GM19467 (cell line): ENCODE data around the gene OR2J3.
"Not testable (repeated sequence)": the region's sequence is repeated elsewhere in the genome, so short reads cannot be mapped to it uniquely, and the experiment has no call there.

Experiments used
- ATAC-seq: cut with Tn5 transposase; IDR thresholded peaks from one replicate; pipeline ENCODE4 v1.9.1; 2021; ENCODE audit warnings: mild to moderate bottlenecking, moderate library complexity; ENCODE audit not compliant: unreplicated experiment

The OR2J3 gene

DNA sequence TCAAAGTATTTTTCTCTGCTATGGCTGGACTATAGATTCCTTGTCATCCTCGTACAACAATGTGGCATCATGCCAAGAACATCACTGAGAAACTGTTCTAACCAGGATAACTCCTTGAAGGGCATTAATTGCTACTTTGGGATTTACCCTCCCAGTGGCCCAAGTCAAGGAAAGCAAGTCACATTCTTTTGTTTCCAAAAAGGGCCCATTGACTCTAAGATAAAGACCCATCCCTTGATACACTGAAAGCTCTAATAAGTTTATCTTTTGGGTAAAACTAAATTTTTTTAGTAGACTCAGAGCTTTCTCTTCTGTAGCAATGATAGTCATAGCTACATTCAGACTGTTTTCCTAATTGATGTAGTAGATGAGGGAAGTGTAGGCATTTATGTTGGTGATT is at the start of gene OR2J3:
Gene OR2J3, plus strand, starts transcription at position 301 of the 400 bp plus-strand sequence. CDS start 3,833 bp downstream, outside the sequence.
- ATAC-seq: no peak

DNA sequence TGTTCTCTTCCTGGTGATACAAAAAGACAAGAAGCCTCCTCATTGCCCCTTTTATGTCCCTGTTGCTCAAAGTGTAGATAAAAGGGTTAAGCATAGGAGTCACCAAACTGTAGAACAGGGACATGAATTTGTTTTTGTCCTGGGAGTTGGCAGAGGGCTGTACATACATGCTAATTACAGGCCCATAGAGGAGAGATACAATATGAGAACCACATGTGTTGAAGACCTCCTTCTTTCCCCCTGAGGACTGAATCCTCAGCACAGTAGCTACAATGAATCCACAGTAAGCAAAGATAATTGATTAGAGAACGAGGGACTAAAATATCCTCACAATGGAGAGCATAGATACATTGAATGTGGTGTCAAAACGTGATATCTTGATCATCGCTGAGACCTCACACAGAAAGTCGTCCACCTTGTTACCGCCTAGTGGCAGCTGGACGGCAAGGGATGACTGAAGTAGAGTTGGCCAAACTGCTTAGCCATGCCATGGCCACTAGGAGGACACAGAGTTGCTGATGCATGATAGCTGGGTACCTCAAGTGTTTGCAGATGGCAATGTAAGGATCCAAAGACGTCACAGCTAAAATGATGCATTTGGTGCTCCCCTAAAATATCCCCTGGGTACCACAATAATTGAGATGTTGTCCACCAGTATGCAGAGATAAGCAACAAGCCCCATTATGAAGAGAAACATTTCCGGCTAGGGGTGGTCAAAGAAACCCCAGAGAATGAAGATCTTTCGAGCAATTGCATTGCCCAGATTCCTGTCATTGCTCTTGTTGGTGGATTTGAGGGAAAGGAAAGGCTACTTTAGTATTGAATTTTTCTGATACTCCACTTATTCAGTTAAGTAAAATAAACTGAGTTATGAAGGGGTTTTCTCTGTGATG is 35.8 kb upstream of the OR2J3 start:
- peak; percentile 67 for ATAC-seq

DNA sequence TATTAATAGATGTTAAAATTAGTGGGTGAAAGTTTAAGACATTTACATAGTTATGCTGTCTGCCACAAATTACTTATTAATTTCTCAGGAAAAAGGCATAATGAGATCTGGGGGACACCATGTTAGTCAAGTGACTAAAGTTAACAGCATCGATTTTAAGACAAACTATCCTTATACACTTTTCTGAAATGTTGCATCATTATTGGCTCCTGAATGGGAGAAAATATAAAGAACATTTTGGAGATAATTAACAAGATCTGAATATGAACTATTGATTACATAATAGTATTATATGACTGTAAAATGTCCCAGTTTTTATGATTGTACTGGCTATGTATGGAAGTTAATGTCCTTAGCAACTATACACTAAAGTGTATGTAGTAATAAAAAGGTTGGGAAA is 28.7 kb upstream of the OR2J3 start:
- ATAC-seq: no peak

DNA sequence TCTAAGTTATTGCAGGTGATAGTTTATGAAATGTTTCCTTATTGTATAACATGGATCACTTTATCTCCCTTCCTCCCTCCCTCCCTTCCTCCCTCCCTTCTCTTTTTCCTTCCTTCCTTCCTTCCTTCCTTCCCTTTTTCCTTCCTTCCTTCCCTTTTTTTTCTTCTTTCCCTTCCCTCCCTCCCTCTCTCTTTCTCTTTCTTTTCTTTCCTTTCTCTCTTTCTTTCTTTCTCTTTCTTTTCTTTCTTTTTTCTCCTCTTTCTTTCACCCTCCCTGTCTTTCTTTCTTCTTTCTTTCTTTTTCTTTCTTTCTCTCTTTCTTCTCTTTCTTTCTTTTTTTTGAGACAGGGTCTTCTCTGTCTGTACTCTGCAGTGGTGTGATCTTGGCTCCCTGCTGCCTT is 26.5 kb upstream of the OR2J3 start:
- ATAC-seq: no peak

DNA sequence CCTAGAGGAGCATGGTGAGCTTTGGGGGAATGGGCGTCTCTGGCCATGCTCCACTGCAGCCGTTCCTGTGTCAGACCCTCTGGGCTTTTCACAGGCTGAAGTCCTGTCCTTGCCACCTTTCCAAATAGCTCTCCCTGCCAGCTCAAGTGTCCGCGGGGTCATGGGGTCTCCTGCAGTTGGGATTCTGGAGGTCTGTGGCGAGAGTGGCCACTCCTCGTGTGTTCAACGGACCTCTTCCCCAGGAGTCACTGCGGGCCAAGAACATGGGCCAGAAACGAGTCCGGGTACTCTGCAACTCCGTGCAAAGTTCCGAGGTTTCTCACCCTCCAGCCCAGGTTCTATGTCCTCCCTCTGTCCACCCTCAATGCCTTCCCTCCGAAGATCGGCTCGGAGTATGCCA is 25.4 kb upstream of the OR2J3 start:
- ATAC-seq: no peak

DNA sequence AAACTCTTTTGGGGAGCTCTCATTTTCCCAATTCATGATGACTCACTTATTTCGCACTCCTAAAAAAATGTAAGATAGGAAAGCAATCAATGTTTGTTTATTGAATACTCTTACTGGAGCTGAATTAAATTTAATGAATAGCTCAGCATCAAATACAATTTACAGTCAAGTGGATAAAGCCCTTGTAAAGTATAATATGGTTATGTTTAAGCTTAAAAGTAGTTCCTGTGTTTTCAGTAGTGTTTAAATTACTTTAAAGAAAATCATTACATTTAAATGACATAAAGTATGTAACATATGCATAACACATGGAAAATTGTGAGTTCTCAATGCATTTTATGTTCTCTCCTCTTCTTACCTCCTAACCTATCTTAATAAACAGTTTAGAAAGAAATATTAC is 20.6 kb upstream of the OR2J3 start, which contains the start of gene OR2B3:
Gene OR2B3, minus strand, starts transcription at position 101 of the 400 bp plus-strand sequence. Its CDS starts 65 bp downstream, at position 36.
- ATAC-seq: no peak

DNA sequence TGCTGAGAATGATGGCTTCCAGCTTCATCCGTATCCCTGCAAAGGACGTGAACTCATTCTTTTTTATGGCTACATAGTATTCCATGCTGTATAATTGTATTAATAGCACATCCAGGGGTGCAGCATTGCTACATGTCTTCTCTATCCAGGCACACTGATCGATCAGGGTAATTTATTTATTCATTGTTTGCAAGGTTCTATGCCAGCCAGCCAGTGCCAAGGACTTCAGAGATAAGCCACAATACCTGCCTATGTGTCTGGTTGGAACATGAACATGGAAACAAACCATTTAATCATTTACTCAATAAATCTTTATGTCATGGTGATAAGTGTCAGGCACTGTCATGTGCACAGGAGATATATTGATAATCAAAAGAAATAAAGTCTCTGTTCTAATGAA is 14.9 kb upstream of the OR2J3 start:
- ATAC-seq: no peak

DNA sequence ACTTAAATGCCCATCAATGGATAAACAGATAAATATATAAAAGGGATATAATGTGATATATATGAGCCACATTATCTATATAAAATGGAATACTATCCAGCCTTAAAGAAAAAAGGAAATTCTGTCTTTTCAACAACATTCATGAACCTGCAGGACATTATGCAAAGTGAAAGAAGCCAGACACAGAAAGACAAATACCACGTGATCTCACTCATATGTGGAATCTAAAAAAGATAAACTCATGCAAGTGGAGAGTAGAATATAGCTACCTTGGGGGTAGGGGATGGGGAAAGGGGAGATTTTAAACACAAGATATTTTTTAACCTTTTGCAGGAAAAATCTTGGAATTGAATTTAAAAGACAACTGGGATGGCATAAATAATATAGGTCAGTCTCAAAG is 10.1 kb upstream of the OR2J3 start:
- ATAC-seq: no peak

DNA sequence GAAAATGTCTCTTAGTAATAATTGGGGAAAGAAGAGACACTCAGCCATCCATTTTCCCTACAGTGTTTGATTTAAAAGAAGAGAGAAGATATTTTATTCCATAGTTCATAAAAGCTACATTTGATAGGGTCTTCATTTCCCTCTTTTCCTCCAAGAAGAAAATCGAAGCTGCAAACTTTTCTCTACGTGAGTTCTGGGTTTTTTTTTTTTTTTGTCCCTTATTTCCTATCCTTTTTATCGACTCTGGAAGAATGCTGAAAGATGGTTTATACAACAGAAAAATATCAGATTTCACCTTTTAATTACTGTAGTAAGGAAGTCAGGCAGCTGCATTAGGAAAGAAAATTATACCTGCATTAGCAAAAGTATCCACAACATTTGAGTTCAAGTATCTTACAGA is 8.7 kb upstream of the OR2J3 start, which contains the start of gene OR2J1:
Gene OR2J1, plus strand, starts transcription at position 301 of the 400 bp plus-strand sequence. CDS start 1,453 bp downstream, outside the sequence.
- no peak for ATAC-seq

DNA sequence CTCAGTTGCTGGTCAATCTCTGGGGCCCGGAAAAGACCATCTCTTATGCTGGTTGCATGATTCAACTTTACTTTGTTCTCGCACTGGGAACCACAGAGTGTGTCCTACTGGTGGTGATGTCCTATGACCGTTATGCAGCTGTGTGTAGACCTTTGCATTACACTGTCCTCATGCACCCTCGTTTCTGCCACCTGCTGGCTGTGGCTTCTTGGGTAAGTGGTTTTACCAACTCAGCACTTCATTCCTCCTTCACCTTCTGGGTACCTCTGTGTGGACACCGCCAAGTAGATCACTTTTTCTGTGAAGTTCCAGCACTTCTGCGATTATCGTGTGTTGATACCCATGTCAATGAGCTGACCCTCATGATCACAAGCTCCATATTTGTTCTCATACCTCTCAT is 4.3 kb downstream of the OR2J3 start:
- no peak for ATAC-seq

DNA sequence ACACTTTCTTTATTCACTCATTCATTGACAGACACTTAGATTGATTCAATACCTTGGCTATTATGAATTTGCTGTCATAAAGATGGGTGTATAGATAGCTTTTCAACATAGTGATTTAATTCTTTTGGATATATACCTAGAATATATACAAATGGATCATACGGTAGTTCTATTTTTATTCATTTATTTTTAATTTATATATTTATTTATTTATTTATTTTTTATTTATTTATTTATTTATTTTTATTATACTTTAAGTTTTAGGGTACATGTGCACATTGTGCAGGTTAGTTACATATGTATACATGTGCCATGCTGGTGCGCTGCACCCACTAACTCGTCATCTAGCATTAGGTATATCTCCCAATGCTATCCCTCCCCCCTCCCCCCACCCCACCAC is 7.1 kb downstream of the OR2J3 start:
- not testable (repeated sequence) for ATAC-seq

DNA sequence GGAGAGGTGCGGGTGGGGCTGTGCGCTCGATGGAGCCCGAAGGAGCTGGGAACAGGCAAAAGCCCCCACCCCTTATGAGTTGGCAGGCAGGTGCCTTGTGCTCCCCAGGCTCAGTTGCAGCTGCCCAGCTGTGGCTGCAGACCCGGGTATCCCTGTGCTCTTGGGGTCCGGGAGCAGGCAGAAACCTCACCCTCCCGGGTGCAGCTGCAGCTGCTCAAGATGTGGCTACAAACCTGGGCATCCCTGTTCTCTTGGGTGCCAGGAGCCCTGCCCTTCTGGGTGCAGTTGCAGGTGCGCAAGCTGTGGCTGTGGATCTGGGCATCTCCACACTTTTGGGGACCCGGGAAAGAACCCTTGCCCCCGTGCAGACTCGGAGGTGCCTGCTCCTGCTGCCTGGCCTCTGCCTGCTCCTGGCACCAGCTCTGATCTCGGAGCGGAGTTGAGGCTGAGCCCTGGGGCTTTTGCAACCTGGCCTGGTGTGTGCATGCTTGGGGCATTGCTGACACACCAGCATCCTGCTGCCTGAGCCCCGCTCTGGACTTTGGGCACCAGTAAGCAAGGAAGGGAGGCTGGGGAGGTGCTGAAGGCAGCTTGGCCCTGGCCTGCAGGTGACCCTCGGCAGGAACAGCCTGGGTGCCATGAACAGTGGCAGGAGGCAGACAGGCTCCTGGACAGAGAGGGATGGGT is 21.6 kb downstream of the OR2J3 start:
- no peak for ATAC-seq

DNA sequence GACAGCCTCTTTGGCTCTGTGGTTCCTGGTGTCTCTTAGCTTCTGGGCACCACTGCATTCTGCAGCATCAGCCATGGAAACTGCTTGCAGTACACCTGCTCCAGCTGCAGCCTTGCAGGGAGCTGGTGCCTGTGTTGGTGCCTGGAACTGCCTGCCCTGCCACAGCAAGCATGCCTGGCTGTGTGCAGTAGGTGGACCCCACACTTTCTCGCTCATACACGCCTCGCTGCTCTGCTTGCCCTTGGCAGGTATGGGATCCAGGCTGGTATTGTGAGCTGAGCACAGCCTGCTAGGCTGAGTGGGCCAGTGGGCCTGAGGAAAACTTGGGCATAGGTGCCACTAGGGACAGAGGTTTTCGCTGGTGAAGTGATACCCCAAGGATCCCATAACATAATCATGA is 22.8 kb downstream of the OR2J3 start:
- no peak for ATAC-seq

DNA sequence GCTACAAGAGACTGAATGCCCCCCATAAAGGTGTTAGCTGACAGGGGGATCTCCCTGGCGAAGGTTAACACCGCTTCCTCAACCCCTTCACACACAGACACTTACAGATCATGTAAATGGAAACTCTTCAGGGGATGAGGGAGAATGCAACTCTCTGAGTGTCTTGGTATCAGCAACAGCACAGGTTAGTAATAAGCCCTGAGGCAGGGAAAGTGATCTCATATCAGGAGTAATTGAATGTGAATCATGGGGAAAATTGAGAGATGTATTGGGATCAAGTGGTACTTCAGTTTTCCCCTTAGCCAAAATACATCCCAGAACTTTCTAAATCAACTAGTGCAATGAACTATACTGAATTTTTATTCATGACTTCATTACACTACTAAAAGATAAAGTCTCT is 23.8 kb downstream of the OR2J3 start:
- ATAC-seq: no peak

DNA sequence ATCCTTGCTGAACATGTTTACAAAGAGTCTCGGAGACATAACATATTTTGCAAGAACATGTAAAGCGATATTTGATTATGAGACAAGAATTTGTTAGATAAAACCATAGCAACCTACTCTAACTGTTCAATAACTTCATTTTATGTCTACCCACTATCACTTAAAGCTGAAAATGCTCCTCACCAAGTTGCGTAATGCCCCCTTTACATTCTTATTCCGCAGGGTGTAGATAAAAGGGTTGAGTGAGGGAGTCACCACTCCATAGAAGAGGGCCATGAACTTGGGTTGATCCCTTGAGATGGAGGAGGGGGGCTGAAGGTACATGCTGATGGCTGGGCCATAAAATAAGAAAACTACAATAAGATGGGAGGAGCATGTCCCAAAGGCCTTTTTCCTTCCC is 29.9 kb downstream of the OR2J3 start:
- no peak for ATAC-seq

DNA sequence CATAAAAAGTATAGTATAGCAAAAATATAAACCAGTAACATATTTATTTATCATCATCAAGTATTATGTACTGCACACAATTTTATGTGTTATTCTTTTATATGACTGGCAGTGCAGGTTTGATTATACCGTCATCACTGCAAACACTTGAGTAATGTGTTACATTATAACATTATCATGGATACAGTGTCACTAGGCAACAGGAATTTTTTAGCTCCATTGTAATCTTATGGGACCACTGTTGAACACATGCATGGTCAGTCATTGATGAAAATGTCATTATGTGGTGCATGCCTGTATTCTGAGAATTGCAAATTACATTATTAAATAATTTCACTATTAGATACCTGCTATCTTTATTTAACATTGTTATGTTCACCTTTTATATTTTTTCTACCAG is 33.7 kb downstream of the OR2J3 start:
- no peak for ATAC-seq

DNA sequence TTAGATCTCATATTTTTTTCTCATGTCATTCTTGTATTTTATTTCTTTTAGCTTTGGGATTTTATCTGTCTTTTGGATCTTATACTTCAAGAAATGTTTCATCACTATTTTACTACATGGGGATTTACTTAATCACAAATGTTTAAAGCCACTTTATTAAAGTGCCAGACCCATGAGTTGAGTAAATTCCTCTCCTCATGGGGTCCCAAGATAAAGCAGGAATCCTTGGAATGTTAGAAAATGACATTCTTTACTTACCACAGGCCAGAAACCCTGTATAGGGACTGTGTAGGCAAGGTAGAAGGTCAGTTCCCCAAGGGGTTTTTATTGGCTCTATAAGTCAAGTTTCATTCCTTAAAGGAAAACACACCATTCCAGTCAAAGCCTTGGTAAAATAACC is 34.5 kb downstream of the OR2J3 start:
- no peak for ATAC-seq

DNA sequence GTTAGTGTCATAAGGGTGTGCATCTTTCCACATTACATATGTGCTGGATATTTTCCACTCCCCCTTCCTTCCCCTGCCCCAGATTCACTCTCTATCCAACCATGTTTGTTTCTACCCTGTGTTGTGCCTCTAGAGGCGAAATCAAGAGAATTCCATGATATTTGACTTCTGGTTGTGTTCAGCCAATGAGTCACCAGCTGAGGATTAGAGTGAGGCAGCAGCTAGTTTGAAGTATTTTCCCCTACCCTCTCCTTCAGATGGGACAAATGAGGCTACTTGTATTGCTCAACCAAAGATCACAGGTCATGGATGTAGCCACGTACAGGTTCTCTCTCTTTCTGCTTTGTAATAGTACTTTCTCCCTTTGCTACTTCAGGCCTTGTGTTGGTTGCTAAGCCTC is 38.3 kb downstream of the OR2J3 start:
- ATAC-seq: no peak

DNA sequence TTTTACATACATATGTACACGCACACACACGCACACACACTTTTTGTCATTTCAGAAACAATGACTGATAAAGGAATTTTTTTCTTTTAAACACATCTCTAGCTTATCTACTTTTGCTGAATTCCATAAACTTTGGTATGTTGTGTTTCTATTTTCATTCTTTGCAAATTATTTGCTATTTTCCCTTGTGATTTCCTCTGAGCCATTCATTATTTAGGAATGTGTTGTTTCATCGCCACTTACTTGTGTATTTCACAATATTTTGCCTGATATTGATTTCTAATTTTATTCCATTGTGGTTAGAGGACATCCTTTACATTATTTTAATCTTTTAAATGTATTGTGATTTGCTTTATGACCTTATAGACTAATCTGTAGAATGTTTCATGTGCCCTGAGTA is 39.2 kb downstream of the OR2J3 start:
- ATAC-seq: no peak

DNA sequence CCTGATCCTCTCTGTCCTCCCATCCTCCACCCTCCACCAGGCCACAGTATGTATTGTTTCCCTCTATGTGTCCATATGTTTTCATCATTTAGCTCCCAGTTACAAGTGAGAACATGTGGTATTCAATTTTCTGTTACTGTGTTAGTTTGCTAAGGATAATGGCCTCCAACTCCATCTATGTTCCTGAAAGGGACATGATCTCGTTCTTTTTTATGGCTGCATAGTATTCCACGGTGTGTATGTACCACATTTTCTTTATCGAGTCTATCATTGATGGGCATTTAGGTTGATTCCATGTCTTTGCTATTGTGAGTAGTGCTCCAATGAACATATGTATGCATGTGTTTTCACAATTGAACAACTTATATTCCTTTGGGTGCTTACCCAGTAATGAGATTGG is 41.6 kb downstream of the OR2J3 start:
- ATAC-seq: not testable (repeated sequence)

DNA sequence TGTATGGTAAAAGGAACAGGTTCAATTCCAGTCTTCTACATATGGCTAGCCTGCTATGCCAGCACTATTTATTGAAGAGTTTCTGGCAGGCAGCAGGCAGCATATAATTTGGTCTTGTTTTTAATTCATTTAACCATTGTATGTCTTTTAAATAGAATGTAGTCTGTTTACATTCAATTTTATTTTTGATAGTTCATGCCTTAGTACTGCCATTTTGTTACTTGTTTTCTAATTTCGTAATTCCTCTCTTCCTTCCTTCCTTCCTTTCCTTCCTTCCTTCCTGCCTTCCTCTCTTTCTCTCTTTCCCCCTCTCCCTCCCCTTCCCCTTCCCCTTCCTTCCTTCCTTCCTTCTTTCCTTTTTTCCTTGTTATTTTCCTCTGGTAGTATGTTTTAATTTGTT is 45.2 kb downstream of the OR2J3 start:
- ATAC-seq: no peak

DNA sequence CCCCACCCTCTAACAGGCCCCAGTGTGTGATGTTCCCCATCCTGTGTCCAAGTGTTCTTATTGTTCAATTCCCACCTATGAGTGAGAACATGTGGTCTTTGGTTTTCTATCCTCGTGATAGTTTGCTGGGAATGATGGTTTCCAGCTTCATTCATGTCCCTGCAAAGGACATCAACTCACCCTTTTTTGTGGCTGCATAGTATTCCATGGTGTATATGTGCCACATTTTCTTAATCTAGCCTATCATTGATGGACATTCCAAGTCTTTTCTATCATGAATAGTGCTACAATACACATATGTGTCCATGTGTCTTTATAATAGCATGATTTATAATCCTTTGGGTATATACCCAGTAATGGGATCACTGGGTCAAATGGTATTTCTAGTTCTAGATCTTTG is 47.3 kb downstream of the OR2J3 start:
- not testable (repeated sequence) for ATAC-seq
